Subcutaneous adipose tissue (tissue), 4 donors: Measurements from ENCODE around the gene PEX5L. TPM values are rescaled to one million over a fixed set of nuclear protein-coding genes. Genes with fewer than 3 reads are reported as not detected.

Experiments
- total RNA-seq, 4 donors: library from RNA; depleted of rRNA; stranded (reverse); fragments of >200 nt; gene quantifications; one replicate each; pipeline ENCODE4 v1.1.0, GENCODE V29; 2016
- TF ChIP-seq, protein P1 (sequence below): fragments of 450-650 bp; IDR thresholded peaks from one replicate; pipeline ENCODE4 v1.5.1; 2016; ENCODE audit warnings: low read depth, mild to moderate bottlenecking, control low read depth, antibody characterized with exemption, moderate library complexity

Gene PEX5L
- total RNA-seq, 4 donors from 2014 or later = under 0.01 to 0.34 TPM; not detected in 2

DNA sequence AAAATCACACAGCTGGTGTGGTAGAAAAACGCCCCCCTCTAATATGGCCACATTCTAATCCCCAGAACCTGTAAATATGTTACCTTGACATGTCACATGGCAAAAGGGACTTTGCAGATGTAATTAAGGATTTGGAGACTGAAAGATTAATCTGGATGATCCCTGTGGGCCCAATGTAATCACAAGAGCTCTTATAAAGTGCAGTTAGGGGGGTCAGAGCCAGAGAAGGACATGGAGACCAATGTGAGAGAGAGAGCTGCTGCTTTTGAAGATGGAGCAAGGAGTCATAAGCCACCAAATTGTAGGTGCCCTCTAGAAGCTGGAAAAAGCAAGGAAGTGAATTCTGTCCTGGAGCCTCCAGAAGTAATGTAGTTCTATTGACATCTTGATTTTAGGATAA is 152.6 kb downstream of the PEX5L start:
- TF ChIP-seq, protein P1, sequence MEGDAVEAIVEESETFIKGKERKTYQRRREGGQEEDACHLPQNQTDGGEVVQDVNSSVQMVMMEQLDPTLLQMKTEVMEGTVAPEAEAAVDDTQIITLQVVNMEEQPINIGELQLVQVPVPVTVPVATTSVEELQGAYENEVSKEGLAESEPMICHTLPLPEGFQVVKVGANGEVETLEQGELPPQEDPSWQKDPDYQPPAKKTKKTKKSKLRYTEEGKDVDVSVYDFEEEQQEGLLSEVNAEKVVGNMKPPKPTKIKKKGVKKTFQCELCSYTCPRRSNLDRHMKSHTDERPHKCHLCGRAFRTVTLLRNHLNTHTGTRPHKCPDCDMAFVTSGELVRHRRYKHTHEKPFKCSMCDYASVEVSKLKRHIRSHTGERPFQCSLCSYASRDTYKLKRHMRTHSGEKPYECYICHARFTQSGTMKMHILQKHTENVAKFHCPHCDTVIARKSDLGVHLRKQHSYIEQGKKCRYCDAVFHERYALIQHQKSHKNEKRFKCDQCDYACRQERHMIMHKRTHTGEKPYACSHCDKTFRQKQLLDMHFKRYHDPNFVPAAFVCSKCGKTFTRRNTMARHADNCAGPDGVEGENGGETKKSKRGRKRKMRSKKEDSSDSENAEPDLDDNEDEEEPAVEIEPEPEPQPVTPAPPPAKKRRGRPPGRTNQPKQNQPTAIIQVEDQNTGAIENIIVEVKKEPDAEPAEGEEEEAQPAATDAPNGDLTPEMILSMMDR = no peak

GRCh38 chr3:179882292-179882691 is 154.4 kb downstream of the PEX5L start:
- TF ChIP-seq, protein P1 = no peak

DNA sequence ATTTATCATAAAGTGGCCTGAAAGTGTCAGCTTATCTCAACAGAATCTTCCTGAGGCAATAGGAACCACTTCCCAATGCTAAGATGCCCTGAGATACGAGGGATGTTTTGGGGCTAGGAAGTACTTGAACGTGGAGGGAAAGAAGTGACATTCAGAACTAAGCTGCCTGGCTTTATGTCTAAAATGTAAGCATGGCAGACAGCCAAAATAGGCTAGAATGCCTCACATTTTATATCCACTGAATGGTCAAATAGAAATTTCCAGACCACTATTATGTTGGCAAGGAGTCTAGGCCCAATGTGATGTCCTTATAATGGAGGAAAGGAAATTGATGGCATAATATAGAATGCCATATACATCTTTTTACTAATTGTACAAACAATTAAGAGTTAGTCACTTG is 154.9 kb downstream of the PEX5L start:
- TF ChIP-seq, protein P1 = no peak

GRCh38 chr3:179880868-179881267 is 155.9 kb downstream of the PEX5L start:
- TF ChIP-seq, protein P1 = no peak

DNA sequence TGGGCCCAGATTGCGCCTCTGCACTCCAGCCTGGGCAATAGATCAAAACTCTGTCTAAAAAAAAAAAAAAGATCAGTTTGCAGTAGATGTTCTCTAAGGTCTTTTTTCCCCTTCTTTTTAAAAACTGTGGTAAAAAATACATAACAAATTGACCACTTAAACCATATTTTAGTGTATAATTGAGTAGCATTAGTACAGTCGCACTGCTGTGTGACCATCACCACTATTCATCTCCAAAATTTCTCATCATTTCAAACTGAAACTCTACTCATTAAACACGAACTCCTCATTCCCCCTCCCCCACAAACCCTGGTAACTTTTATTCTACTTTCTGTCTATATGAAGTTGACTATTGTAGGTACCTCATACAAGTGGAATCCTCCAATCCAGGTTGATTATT is 160.3 kb downstream of the PEX5L start:
- TF ChIP-seq, protein P1 = no peak

DNA sequence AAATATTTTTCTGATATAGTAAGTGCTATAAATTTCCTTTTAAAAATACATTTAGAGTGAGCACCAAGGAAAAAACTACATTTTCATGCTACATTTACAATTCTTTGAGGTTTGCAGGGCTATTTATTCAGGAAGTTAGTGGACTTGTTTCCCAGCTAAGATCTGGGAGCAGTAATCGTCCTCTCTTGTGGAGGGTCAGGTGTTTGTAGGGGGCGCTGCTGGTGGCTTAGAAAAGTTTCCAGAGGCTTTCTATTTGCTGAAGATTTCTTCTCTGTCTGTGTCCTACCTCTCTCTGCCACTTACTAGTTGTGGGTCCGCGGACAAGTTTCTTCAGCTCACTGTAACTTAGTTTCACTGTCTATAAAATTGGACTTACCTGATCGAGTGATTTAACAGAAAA is 163.9 kb downstream of the PEX5L start:
- TF ChIP-seq, protein P1 = no peak

DNA sequence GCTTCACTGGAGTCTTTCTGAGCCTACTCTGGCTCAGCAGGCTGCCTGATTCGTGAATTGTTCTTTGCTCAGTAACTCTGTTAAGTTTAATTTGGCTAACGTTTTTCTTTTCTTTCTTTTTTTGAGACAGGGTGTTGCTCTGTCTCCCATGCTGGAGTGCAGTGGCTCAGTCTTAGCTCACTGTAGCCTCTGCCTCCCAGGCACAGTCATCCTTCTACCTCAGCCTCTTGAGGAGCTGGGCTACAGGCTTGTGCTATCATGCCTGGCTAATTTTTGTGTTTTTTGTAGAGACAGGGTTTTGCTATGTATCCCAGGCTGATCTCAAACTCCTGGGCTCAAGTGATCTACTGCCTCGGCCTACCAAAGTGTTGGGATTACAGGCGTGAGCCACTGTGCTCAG is 165.0 kb downstream of the PEX5L start:
- TF ChIP-seq, protein P1 = no peak
